GM23248 (cell line): ENCODE results near the gene FRMD5. TPM values are rescaled to one million over a fixed set of nuclear protein-coding genes. Genes with fewer than 3 reads are reported as not detected.

Experiments used
- DNase-seq: peaks from one replicate; pipeline ENCODE4 v3.0.0-alpha.2; 2015
- H2AFZ ChIP-seq: fragments of 200-600 bp; sonication (generic); 2 replicates; pipeline ENCODE4 v1.6.1; 2016; ENCODE audit warnings: antibody characterized with exemption
- H3F3A ChIP-seq: fragments of 200-600 bp; sonication (generic); 2 replicates; pipeline ENCODE4 v1.6.1; 2016; ENCODE audit warnings: mild to moderate bottlenecking, antibody characterized with exemption, mixed run types; ENCODE audit not compliant: insufficient read depth
- H3K27ac ChIP-seq: fragments of 200-600 bp; sonication (generic); 2 replicates; pipeline ENCODE4 v1.5.1; 2016; ENCODE audit warnings: mild to moderate bottlenecking
- H3K27me3 ChIP-seq: fragments of 200-600 bp; sonication (generic); replicated peaks from 2 replicates; pipeline ENCODE4 v1.6.1; 2016; ENCODE audit warnings: mild to moderate bottlenecking; ENCODE audit not compliant: insufficient read depth
- H3K36me3 ChIP-seq: fragments of 200-600 bp; sonication (generic); 2 replicates; pipeline ENCODE4 v1.6.1; 2016; ENCODE audit warnings: low read depth, mild to moderate bottlenecking
- H3K4me1 ChIP-seq: fragments of 200-600 bp; sonication (generic); 2 replicates; pipeline ENCODE4 v1.6.1; 2016; ENCODE audit warnings: mild to moderate bottlenecking; ENCODE audit not compliant: insufficient read depth
- H3K4me2 ChIP-seq: fragments of 200-600 bp; sonication (generic); one replicate; pipeline ENCODE4 v1.6.1; 2016; ENCODE audit warnings: mild to moderate bottlenecking; ENCODE audit not compliant: unreplicated experiment
- H3K4me3 ChIP-seq: fragments of 200-600 bp; sonication (generic); 2 replicates; pipeline ENCODE4 v1.5.1; 2016; ENCODE audit warnings: mild to moderate bottlenecking
- H3K79me2 ChIP-seq: fragments of 200-600 bp; sonication (generic); 2 replicates; pipeline ENCODE4 v1.6.1; 2016; ENCODE audit warnings: mild to moderate bottlenecking; ENCODE audit not compliant: insufficient read depth
- H3K9ac ChIP-seq: fragments of 200-600 bp; sonication (generic); 2 replicates; pipeline ENCODE4 v1.6.1; 2016; ENCODE audit warnings: mild to moderate bottlenecking
- H3K9me2 ChIP-seq: fragments of 200-600 bp; sonication (generic); 2 replicates; pipeline ENCODE4 v1.6.1; 2016; ENCODE audit warnings: mixed run types, mild to moderate bottlenecking, moderate library complexity; ENCODE audit not compliant: insufficient read depth
- H3K9me3 ChIP-seq: fragments of 200-600 bp; sonication (generic); one replicate; pipeline ENCODE4 v1.6.1; 2017; ENCODE audit warnings: low read depth
- H4K20me1 ChIP-seq: fragments of 200-600 bp; sonication (generic); 2 replicates; pipeline ENCODE4 v1.6.0; 2016; ENCODE audit not compliant: insufficient read depth
- EZH2 ChIP-seq: fragments of 200-600 bp; sonication (generic); IDR thresholded peaks from 2 replicates; pipeline ENCODE4 v1.6.1; 2018; ENCODE audit warnings: antibody characterized with exemption, mild to moderate bottlenecking; ENCODE audit not compliant: insufficient read depth, poor library complexity, severe bottlenecking
- EZH2phosphoT487 ChIP-seq: fragments of 200-600 bp; sonication (generic); IDR thresholded peaks from 2 replicates; pipeline ENCODE4 v1.6.1; 2018; ENCODE audit warnings: antibody characterized with exemption, moderate library complexity, mild to moderate bottlenecking, low read depth; ENCODE audit not compliant: insufficient read depth
- whole genome bisulfite sequencing, 2 experiments: methylation state at CpG; one replicate each; pipeline ENCODE4 v1.1.6; 2015 to 2017; ENCODE audit warnings: low lambda C conversion rate in 2 of 2, low coverage in 1 of 2; ENCODE audit errors: missing lambda C conversion rate in 2 of 2; 5-methylcytosine and 5-hydroxymethylcytosine counted together
- in situ Hi-C: fragments of 300-500 bp; cut with MboI; formaldehyde crosslinking; loops from 2 replicates; pipeline ENCODE4 v1.15.0; 2020
- polyA plus RNA-seq: library from polyadenylated mRNA; unstranded; fragments of >200 nt; fragmentation: Nextera tagmentation; extraction: Ambion mirVana; gene quantifications from 2 replicates; pipeline ENCODE4 v1.2.1, GENCODE V29; 2016
- total RNA-seq: library from RNA; depleted of rRNA; stranded (reverse); fragments of >200 nt; shearing (Covaris generic); gene quantifications from 2 replicates; pipeline ENCODE4 v1.2.3, GENCODE V29; 2014

The FRMD5 gene
- total and polyA plus RNA-seq, 2 experiments from 2014 or later = 0.65 to 2.9 TPM

- H3K4me1 ChIP-seq = no peaks in the 10 kb centered on the region
These were observed 136.9 kb downstream of the FRMD5 start for GRCh38 chr15:44058126-44058525.

GRCh38 chr15:44045661-44046060, 149.4 kb downstream of the FRMD5 start:
- TF ChIP-seq EZH2 = no peak
- TF ChIP-seq EZH2phosphoT487 = no peak
- in situ Hi-C loops = no loop called here
- no peaks in the 10 kb centered on the region for H3K36me3 ChIP-seq

More at GRCh38 chr15:44058126-44058525, 136.9 kb downstream of the FRMD5 start:
- no peaks in the 10 kb centered on the region for H3K79me2 ChIP-seq
- no peaks in the 10 kb centered on the region for H3K9me3 ChIP-seq
- in situ Hi-C loops = no loop called here
- no peak for DNase-seq
- no peak for TF ChIP-seq EZH2phosphoT487
- TF ChIP-seq EZH2 = no peak
- no peak overlapping the region for H3K4me3 ChIP-seq
- no peaks in the 10 kb centered on the region for H4K20me1 ChIP-seq
- no peaks in the 10 kb centered on the region for H3K36me3 ChIP-seq
- no peaks in the 10 kb centered on the region for H3F3A ChIP-seq
- WGBS, 2 experiments = 67 to 83% methylated on average over 2 of the region's 2 CpGs
- no peaks in the 10 kb centered on the region for H3K9me2 ChIP-seq
- H3K27me3 ChIP-seq = no peaks in the 10 kb centered on the region
- H3K27ac ChIP-seq = no peak overlapping the region
- H3K9ac ChIP-seq = no peak overlapping the region
- no peak overlapping the region for H2AFZ ChIP-seq
- H3K4me2 ChIP-seq = no peak overlapping the region

GRCh38 chr15:44045217-44045616, 149.9 kb downstream of the FRMD5 start:
- DNase-seq = no peak
- WGBS, 2 experiments = 49 to 63% methylated on average over 3 of the region's 3 CpGs
- Histone ChIP-seq H3K9ac (no peak overlapping the region), H3K9me2 (no peaks in the 10 kb centered on the region), H3K36me3 (no peaks in the 10 kb centered on the region), H3K9me3 (no peaks in the 10 kb centered on the region), H3K4me3 (no peak overlapping the region), H3K79me2 (no peaks in the 10 kb centered on the region), H3K4me2 (no peak overlapping the region), H4K20me1 (no peaks in the 10 kb centered on the region), H3K27ac (no peak overlapping the region), H2AFZ (peak overlapping the region; percentile 52; the same call in 1 of the 2 replicates), H3K27me3 (no peaks in the 10 kb centered on the region), H3K4me1 (no peaks in the 10 kb centered on the region), H3F3A (no peaks in the 10 kb centered on the region)
- no peak for TF ChIP-seq EZH2phosphoT487
- TF ChIP-seq EZH2 = no peak
- in situ Hi-C loops = no loop called here

More at GRCh38 chr15:44045661-44046060, 149.4 kb downstream of the FRMD5 start:
- no peaks in the 10 kb centered on the region for H3K9me3 ChIP-seq
- no peak overlapping the region for H3K4me2 ChIP-seq
- DNase-seq = no peak
- no peak overlapping the region for H3K4me3 ChIP-seq
- no peak overlapping the region for H3K9ac ChIP-seq
- H3K79me2 ChIP-seq = no peaks in the 10 kb centered on the region
- no peak overlapping the region for H3K27ac ChIP-seq
- no peaks in the 10 kb centered on the region for H3K9me2 ChIP-seq
- H3K27me3 ChIP-seq = no peaks in the 10 kb centered on the region
- H3F3A ChIP-seq = no peaks in the 10 kb centered on the region
- no peaks in the 10 kb centered on the region for H4K20me1 ChIP-seq
- no peaks in the 10 kb centered on the region for H3K4me1 ChIP-seq
- H2AFZ ChIP-seq = no peak overlapping the region

- no peak for DNase-seq
- H3K79me2 ChIP-seq = no peaks in the 10 kb centered on the region
These were observed 156.3 kb downstream of the FRMD5 start for GRCh38 chr15:44038755-44039191.

More at GRCh38 chr15:44038755-44039191, 156.3 kb downstream of the FRMD5 start:
- Histone ChIP-seq H3K9me3 (no peaks in the 10 kb centered on the region), H3K27ac (no peak overlapping the region), H3K4me1 (peaks cover 25% of the 10 kb centered on the region), H4K20me1 (no peaks in the 10 kb centered on the region), H2AFZ (no peak overlapping the region), H3K9me2 (no peaks in the 10 kb centered on the region), H3K9ac (no peak overlapping the region), H3K36me3 (no peaks in the 10 kb centered on the region), H3K27me3 (no peaks in the 10 kb centered on the region), H3F3A (peaks cover 26% of the 10 kb centered on the region), H3K4me2 (no peak overlapping the region), H3K4me3 (no peak overlapping the region)
- TF ChIP-seq EZH2 (no peak), EZH2phosphoT487 (no peak)
- in situ Hi-C loops = no loop called here
- 49 to 57% methylated on average over 8 of the region's 8 CpGs for WGBS, 2 experiments
